ENCODE results near the gene LIAS.
A peak's percentile ranks its signal among the peaks of the same experiment; 100 is the strongest.
"Not testable (repeated sequence)": the region's sequence is repeated elsewhere in the genome, so short reads cannot be mapped to it uniquely, and the experiment has no call there.

Gene LIAS

GRCh38 chr4:39453738-39454137, 5.1 kb upstream of the LIAS start:
- DNase-seq, result no peak

- DNase-seq, result no peak
Measured at GRCh38 chr4:39455486-39455885, 3.4 kb upstream of the LIAS start.

GRCh38 chr4:39456946-39457763, 1.7 kb upstream of the LIAS start:
- DNase-seq, result no peak

GRCh38 chr4:39458161-39458504, 723 bp upstream of the LIAS start:
- not testable (repeated sequence) for DNase-seq

- DNase-seq, result peak in 1 of 5 donors; percentile 34
Measured at GRCh38 chr4:39464886-39465501, 6.1 kb downstream of the LIAS start.

- DNase-seq, result no peak
Measured at GRCh38 chr4:39466747-39467146, 7.9 kb downstream of the LIAS start.

- DNase-seq, result no peak
Measured at GRCh38 chr4:39467464-39467863, 8.6 kb downstream of the LIAS start.

- DNase-seq, result peak in 1 of 5 donors; percentile 44
Measured at GRCh38 chr4:39469429-39470077, 10.7 kb downstream of the LIAS start.

- DNase-seq, result no peak
Measured at GRCh38 chr4:39470402-39470801, 11.5 kb downstream of the LIAS start.

GRCh38 chr4:39472396-39472795, 13.5 kb downstream of the LIAS start:
- no peak for DNase-seq

GRCh38 chr4:39476187-39476895, 17.5 kb downstream of the LIAS start:
- DNase-seq, result no peak

GRCh38 chr4:39480251-39480650, 21.4 kb downstream of the LIAS start:
- DNase-seq, result no peak

- no peak for DNase-seq
Measured at GRCh38 chr4:39480902-39481695, 22.2 kb downstream of the LIAS start.

- no peak for DNase-seq
Measured at GRCh38 chr4:39484582-39485272, 25.9 kb downstream of the LIAS start.

- DNase-seq, result no peak
Measured at GRCh38 chr4:39486221-39486804, 27.5 kb downstream of the LIAS start.

GRCh38 chr4:39490322-39490721, 31.5 kb downstream of the LIAS start:
- DNase-seq, result no peak

- no peak for DNase-seq
Measured at GRCh38 chr4:39494354-39494753, 35.5 kb downstream of the LIAS start.

GRCh38 chr4:39495446-39496213, 36.8 kb downstream of the LIAS start:
- DNase-seq, result no peak

- DNase-seq, result no peak
Measured at GRCh38 chr4:39497909-39498726, 39.3 kb downstream of the LIAS start.

GRCh38 chr4:39498727-39499020, 39.8 kb downstream of the LIAS start:
- DNase-seq, result no peak

Data from T-helper 1 cell (primary cell).